Left ventricle myocardium inferior (tissue), 1 donor: Measurements from ENCODE around the gene GNAI1. TPM values are rescaled to one million over a fixed set of nuclear protein-coding genes. Genes with fewer than 3 reads are reported as not detected.

Experiments
- DNase-seq: peaks from one replicate; pipeline ENCODE4 v3.0.0-alpha.2; 2020
- H3K27ac ChIP-seq: fragments of 200-600 bp; replicated peaks from 2 replicates; pipeline ENCODE4 v1.8.0; 2021
- H3K27me3 ChIP-seq: fragments of 200-600 bp; 2 replicates; pipeline ENCODE4 v1.8.0; 2021; ENCODE audit warnings: low read depth
- H3K36me3 ChIP-seq: fragments of 200-600 bp; 2 replicates; pipeline ENCODE4 v1.8.0; 2021
- H3K4me1 ChIP-seq: fragments of 200-600 bp; 2 replicates; pipeline ENCODE4 v1.8.0; 2021
- H3K4me3 ChIP-seq: fragments of 200-600 bp; 2 replicates; pipeline ENCODE4 v1.8.0; 2021; ENCODE audit warnings: mild to moderate bottlenecking, moderate library complexity
- H3K9me3 ChIP-seq: fragments of 200-600 bp; replicated peaks from 2 replicates; pipeline ENCODE4 v1.8.0; 2021
- intact Hi-C: fragments of 100-400 bp; cut with micrococcal nuclease; formaldehyde crosslinking; loops from one replicate; pipeline ENCODE4 v1.11.0; 2022
- total RNA-seq: library from RNA; stranded (reverse); fragmentation: NEBNext Ultra II Directional; extraction: Animal tissue kit (Norgen Biotek cat#: 25700); gene quantifications from one replicate; pipeline ENCODE4 v1.2.1, GENCODE V29; 2021
- TF ChIP-seq, protein P1 (sequence below): fragments of 200-600 bp; IDR thresholded peaks from 2 replicates; pipeline ENCODE4 v1.8.0; 2021; ENCODE audit warnings: antibody characterized with exemption, mild to moderate bottlenecking, borderline replicate concordance
- donor health status: DM: no; HTN: yes; CAD: no; lungs with severe emphysema.

GNAI1 gene
- total RNA-seq, 1 donor from 2014 or later, result 14.5 TPM

DNA sequence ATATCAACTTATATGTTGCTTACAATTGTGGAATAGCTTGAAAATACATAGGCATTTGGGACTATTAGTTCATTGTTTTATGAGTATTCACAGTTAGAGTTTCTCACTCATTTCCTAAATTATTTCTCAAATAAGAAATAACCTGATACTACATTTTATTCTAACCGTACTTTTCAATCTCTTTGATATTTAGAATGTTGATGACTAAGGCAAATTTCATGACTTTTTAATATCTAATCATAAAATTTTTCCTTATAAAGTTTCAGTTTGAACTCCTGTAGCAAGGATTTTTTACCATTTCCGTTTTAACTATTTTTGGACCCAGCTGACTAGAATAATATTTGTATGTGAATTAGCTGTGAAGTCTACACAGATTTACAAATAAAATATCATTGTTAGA lies 41.3 kb upstream of the GNAI1 start:
- DNase-seq, result no peak
- no peaks in the 10 kb centered on the region for H3K36me3 ChIP-seq
- intact Hi-C loops, result loop anchor here (10.0 kb wide), 1 partner anchor 301 kb away; no protein-coding TSS in a partner anchor
- no peaks in the 10 kb centered on the region for H3K9me3 ChIP-seq
- TF ChIP-seq, protein P1, sequence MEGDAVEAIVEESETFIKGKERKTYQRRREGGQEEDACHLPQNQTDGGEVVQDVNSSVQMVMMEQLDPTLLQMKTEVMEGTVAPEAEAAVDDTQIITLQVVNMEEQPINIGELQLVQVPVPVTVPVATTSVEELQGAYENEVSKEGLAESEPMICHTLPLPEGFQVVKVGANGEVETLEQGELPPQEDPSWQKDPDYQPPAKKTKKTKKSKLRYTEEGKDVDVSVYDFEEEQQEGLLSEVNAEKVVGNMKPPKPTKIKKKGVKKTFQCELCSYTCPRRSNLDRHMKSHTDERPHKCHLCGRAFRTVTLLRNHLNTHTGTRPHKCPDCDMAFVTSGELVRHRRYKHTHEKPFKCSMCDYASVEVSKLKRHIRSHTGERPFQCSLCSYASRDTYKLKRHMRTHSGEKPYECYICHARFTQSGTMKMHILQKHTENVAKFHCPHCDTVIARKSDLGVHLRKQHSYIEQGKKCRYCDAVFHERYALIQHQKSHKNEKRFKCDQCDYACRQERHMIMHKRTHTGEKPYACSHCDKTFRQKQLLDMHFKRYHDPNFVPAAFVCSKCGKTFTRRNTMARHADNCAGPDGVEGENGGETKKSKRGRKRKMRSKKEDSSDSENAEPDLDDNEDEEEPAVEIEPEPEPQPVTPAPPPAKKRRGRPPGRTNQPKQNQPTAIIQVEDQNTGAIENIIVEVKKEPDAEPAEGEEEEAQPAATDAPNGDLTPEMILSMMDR, result no peak
- no peak overlapping the region for H3K27ac ChIP-seq
- H3K4me1 ChIP-seq, result no peaks in the 10 kb centered on the region
- H3K27me3 ChIP-seq, result no peaks in the 10 kb centered on the region
- no peak overlapping the region for H3K4me3 ChIP-seq

DNA sequence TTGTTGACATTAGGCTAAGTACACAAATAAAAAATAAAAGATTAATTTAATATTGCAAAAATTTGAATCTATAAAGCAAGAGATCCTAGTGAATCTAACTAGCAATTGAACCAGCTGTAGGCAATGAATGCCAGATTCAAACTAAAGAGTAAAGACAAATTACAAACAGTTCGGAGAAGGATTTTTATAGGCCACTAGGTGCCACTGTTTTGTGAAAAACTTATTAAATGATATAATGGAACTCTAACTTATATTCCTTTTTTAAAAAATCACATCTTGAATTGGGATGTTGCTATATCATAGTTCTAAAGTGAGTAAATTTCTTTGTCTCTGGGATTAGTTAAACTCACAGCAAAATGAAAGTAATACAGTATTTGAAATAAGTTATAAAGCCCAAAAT lies 39.1 kb upstream of the GNAI1 start:
- TF ChIP-seq, protein P1, result peak; percentile 64
- Histone ChIP-seq H3K4me3 (no peak overlapping the region), H3K4me1 (no peaks in the 10 kb centered on the region), H3K36me3 (no peaks in the 10 kb centered on the region), H3K27ac (no peak overlapping the region), H3K9me3 (no peaks in the 10 kb centered on the region), H3K27me3 (no peaks in the 10 kb centered on the region)
- intact Hi-C loops, result loop anchor here (10.0 kb wide), 1 partner anchor 299 kb away; no protein-coding TSS in a partner anchor
- no peak for DNase-seq

DNA sequence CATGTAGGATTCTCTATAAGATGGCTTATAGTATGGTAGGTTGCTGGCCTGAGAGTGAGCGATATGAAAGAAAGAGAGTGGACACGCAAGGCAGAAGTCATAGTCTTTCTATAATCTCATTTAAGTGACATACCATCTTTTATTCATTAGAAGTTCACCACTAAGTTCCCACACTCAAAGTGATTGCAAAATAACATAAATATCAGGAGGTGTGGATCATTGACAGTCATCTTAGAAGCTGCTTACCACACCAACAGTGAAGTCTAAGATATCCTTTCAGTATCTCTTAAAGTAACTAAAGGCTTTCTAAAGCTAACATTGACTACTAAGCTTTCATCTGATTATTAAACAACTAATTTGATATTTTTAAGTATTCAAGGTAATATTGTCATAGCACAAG lies 36.9 kb upstream of the GNAI1 start:
- Histone ChIP-seq H3K4me1 (no peaks in the 10 kb centered on the region), H3K27ac (no peak overlapping the region), H3K4me3 (no peak overlapping the region), H3K36me3 (no peaks in the 10 kb centered on the region), H3K27me3 (no peaks in the 10 kb centered on the region), H3K9me3 (no peaks in the 10 kb centered on the region)
- no peak for DNase-seq
- intact Hi-C loops, result loop anchor here (10.0 kb wide), 1 partner anchor 297 kb away; no protein-coding TSS in a partner anchor
- TF ChIP-seq, protein P1, result no peak

DNA sequence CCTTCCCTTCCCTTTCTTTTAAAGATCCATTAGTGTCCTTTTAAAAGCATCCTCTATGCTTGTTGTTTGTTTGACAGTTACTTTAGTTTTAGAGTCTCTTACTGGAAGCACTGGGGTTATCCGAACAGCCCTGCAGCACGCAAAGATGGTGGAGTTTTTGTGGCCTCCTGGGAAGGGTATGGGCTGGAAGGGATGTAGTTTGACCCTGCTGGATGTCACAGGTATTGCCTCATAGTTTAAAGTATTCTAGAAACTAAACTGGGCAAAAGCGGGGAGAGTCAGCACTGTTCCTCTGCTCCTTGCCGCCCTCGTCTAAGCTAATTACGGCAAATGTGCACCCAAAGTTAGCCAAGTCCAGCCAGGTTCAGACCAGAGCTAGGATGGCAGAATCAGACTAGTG lies 35.8 kb upstream of the GNAI1 start:
- intact Hi-C loops, result loop anchor here (10.0 kb wide), 1 partner anchor 296 kb away; no protein-coding TSS in a partner anchor
- H3K27ac ChIP-seq, result no peak overlapping the region
- no peak overlapping the region for H3K4me3 ChIP-seq
- TF ChIP-seq, protein P1, result peak; percentile 22
- no peaks in the 10 kb centered on the region for H3K4me1 ChIP-seq
- H3K9me3 ChIP-seq, result no peaks in the 10 kb centered on the region
- H3K27me3 ChIP-seq, result no peaks in the 10 kb centered on the region
- no peaks in the 10 kb centered on the region for H3K36me3 ChIP-seq
- DNase-seq, result no peak

DNA sequence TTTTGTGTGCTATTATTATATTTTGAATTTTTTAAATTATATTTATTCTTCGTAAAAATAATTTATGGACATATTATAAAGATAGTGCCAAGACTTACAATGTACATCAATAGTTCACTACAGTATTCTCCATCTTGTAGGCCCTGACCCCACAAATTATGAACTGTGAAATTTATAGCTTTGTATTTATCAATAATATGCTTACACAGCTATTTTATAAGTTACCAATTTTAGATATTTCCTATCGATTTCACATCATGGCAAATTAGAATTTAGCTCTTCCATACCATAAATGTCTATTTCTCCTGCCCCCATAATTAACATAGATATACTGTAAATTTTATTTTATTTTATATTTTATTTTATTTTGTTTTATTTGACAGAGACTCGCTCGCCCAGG lies 34.4 kb upstream of the GNAI1 start:
- H3K4me1 ChIP-seq, result no peaks in the 10 kb centered on the region
- H3K27ac ChIP-seq, result no peak overlapping the region
- H3K27me3 ChIP-seq, result no peaks in the 10 kb centered on the region
- TF ChIP-seq, protein P1, result no peak
- no peak overlapping the region for H3K4me3 ChIP-seq
- no peaks in the 10 kb centered on the region for H3K36me3 ChIP-seq
- no peaks in the 10 kb centered on the region for H3K9me3 ChIP-seq
- intact Hi-C loops, result no loop called here
- DNase-seq, result no peak
